Inferior parietal cortex (tissue), 1 donor: ENCODE measurements around the gene PADI4.

Source experiments
- DNase-seq: peaks from one replicate; pipeline ENCODE4 v3.0.0-alpha.2; 2016; ENCODE audit errors: extremely low spot score

The PADI4 gene

DNA sequence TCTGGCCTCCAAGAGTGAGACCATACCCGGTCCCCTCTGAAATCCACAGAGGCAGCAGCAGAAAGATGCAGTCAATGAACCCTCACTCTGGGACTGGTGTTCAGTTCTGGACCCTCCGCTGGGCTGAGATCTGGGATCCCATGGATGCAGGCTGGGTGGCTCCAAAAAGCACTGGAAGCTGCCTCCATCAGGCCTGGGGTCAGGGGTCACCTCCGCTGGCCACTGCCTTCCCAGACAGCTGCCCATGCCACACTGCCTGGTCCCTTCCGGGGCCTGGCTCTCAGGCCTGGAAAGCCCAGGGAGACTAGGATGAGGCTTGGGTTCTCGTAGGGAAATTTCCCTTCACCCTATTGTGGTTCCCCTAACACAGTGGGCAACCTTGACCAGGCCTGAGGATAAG is 21.4 kb upstream of the PADI4 start:
- DNase-seq, result no peak

- no peak for DNase-seq
These were observed 20.7 kb upstream of the PADI4 start for GRCh38 chr1:17287130-17287776.

DNA sequence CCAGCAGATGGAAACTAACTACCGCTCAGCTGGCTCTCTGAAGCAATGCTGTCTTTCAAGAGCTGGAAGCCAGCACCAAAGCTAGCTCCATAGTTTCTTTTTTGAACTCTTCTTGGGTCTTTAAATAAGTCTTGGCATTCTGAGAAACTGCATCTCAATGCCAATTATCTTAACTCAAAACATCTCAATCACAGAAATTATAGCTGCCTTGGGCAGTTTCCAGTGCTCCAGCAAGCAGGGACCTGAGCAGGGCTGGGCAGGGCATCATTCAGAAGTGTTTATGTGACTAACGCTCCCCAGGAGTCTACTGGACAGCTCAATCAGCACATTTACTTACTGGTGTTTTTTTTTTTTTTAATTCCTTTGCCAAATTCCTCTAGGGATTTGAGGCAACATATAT is 18.3 kb upstream of the PADI4 start:
- no peak for DNase-seq

GRCh38 chr1:17290553-17290952 is 17.4 kb upstream of the PADI4 start:
- no peak for DNase-seq

DNA sequence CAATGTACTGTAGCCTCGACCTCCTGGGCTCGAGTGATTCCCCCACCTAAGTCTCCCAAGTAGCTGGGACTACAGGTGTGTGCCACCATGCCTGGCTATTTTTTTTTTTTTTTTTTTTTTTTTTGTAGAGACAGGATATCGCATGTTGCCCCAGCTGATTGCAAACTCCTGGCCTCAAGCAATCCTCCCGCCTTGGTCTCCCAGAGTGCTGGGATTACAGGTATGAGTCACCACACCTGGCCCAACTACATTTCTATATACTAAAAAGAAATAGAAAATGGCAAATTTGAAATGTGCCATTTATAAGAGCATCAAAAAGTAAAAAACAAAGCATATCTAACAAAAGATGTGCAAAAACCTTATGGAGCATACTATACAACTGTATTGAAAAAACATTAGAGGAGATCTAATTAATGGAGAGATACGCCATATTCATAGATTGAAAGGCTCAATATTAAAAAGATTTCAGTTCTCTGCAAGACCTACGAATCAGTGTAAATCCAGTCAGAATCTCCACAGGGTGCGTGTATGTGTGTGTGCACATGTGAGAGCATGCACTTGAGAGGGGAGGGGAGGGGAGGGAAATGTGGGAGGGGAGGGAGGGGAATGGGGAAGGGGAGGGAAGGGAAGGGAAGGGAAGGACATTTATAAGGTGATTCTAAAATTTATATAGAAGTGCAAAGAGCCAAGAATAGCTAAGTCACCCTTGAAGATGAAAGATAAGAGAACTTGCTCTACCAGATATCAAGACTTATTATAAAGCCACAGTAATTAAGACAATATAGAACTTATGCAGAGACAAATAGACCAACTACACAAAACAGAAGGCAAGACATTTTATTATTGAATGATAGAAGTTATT is 15.5 kb upstream of the PADI4 start:
- no peak for DNase-seq

DNA sequence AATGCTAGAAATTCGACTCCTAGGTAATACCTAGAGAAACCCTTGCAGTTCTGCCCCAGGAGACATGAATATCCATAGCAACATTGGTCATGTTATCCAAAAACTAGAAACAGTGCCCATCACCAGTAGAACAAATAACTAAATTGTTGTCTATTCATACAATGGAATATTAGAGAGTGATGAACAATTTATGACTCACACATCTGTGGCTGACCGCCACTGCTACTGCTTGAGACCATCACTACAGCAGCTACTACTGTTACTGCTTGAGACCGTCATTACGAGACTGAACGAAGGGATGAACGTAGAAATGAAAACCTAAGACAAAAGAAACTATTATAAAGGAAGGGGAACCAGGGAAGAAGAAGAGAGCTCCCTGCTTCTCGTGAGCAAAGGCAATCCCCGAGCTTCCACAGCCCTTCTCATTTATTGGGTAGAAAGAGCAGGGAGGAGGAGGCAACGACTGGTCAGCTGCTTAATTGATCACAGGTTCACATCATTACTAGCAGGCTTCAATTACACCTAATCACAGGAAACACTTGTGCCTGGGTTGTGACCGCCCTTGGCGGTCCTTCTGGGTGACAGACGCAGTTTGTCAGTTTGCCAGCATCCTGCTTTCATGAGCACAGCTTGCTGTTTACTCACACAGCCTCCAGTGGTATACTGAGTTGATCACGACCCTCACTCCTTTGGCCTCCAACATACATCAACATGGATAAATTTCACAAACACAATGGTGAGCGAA is 14.1 kb upstream of the PADI4 start:
- DNase-seq, result no peak

- DNase-seq, result no peak
These were observed 12.7 kb upstream of the PADI4 start for GRCh38 chr1:17295292-17295691.

GRCh38 chr1:17296086-17296485 is 11.9 kb upstream of the PADI4 start:
- no peak for DNase-seq

DNA sequence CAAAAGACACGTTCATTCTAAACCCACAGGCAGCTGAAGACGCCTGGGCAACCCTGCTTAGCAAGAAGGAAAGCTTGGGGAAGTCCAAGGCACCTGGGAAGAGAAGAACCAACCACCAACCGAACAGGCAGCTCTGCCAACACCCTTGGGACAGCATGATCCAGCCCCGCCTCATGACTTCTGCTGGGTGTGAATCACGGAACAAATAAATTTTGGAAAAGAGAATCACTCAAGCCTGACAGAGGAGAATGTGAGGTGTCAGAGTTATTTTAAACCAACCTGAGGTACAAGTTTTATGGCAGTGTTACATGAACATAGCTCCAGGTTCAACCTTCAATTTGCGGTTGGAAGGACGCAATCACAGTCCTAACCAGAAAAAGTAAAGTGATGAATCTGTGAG is 10.0 kb upstream of the PADI4 start:
- no peak for DNase-seq

GRCh38 chr1:17301767-17302166 is 6.2 kb upstream of the PADI4 start:
- no peak for DNase-seq

GRCh38 chr1:17304151-17304825 is 3.7 kb upstream of the PADI4 start:
- no peak for DNase-seq

- no peak for DNase-seq
These were observed 3.2 kb upstream of the PADI4 start for GRCh38 chr1:17304826-17305175.

DNA sequence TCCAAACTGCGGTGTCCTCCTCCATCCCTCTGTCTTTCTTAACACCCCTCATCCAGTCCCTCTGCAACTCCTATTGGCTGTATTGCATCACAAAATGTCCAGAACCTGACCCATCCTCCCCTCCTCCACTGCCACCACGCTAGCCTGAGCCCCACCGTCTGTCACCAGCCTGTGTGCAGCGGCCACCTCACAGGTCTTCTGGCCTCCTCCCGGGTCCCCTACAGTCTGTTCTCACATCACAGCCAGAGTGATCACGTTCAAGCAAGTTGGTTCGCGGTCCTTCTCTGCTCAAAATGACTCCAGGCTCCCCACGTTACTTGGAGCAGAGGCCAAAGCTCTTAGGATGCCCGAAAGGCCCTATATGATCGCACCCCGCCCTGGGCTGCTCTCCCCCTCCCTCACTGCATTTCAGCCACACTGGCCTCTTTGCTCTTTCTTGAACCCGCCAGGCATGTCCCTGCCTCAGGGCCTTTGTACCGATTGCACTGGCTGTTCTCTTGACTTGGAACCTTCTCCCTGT is 2.4 kb upstream of the PADI4 start:
- DNase-seq, result no peak

GRCh38 chr1:17306407-17306806 is 1.6 kb upstream of the PADI4 start:
- DNase-seq, result no peak

DNA sequence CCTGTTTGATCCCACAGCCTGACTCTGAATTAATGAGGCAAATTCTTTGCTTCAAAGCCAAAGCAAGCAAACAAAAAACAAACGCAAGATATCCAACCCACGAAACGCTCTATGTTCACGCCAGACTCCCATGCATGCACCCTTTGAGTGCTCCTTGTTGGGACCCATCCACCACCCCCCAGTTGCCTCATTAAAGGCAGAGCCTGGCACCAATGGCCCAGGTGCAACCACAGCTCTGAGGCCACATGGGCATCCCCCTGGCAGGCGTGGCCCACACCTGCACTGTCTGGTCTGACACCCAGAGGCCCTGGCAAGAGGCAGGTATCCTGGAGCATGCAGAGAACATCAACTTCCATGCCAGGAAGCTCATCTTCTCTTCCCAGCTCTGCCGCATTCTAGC is 1.1 kb upstream of the PADI4 start:
- DNase-seq, result no peak

- DNase-seq, result no peak
These were observed 668 bp upstream of the PADI4 start for GRCh38 chr1:17307329-17307728.

GRCh38 chr1:17308593-17308992 is 596 bp downstream of the PADI4 start:
- DNase-seq, result no peak

DNA sequence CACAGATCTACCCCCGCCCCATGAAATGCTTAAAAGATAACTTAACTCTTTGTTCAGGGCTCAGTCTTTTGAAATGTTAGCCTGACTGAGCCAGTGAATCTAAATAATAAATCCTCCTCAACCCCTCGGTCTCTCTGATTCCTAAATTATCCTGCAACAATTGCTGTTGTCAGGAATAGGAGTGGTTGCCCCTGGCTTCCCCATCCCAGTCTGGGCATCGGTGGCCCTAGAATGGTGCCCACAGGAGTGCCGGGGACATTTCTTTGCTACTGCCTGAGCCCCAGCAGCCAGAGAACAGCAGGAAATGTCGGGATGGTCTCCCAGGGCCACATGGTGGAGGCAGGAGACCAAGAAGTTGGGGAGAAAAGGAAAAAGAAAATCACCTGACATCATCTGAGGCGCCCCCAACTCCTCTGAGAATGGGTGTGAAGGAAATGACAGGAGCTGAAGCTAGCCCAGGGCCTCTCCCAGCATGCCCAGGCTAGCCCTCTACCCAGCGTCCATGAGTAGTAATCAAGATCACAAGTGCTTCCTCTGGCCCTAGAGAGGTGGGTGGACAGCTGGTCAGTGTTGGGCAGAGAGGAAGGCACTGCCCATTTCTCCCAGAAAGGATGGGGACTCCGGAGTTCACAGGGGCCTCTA is 1.6 kb downstream of the PADI4 start:
- no peak for DNase-seq

GRCh38 chr1:17310068-17310640 is 2.2 kb downstream of the PADI4 start:
- DNase-seq, result no peak

- no peak for DNase-seq
These were observed 5.7 kb downstream of the PADI4 start for GRCh38 chr1:17313530-17314309.
